Measurements from ENCODE around the gene C14orf132.

C14orf132 gene

DNA sequence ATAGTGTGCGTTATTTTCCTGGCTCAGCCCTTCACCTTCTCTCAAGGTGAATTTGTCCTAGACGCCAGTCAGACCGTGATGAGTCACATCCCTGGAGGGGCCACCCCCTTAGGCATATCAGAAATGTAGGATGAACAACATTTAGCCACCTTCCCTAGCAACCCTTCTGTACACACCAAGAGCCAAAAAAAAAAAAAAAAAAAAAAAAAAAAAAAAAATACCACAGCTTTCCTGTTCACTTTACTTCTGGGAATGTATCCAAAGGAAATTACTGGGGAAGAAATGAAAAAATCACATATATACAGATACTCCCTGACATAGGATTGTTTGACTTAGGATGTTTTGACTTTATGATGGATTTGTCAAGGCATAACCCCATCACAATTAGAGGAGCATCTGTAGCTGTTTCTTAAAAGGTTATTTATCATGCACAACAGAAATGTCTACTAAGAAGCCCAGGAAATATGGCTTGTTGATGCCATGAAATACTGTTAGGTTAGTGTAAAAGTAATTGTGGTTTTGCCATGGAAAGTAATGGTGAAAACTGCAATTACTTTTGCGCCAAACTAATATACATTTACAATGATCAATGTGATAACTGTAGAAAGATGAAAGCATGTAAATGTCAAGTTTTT is 97.3 kb downstream of the C14orf132 start:
- ATAC-seq, result peak; percentile 93
- TF ChIP-seq OSR1 (CRISPR knock-in tag; IDR thresholded peaks at IDR 0.05) (no peak), ZFP30 (CRISPR knock-in tag; IDR thresholded peaks at IDR 0.05) (no peak), ZFP3 (CRISPR knock-in tag; IDR thresholded peaks at IDR 0.05) (no peak), ZNF565 (CRISPR knock-in tag; conservative IDR thresholded peaks at IDR 0.05; ENCODE audit: low read depth) (no peak), ZC3H10 (CRISPR knock-in tag; IDR thresholded peaks at IDR 0.05) (no peak), ISL1 (CRISPR knock-in tag; IDR thresholded peaks at IDR 0.05) (no peak), RARB (CRISPR knock-in tag; IDR thresholded peaks at IDR 0.05) (no peak), ESRRG (CRISPR knock-in tag; IDR thresholded peaks at IDR 0.05) (no peak), SNAI2 (CRISPR knock-in tag; IDR thresholded peaks at IDR 0.05) (no peak), CSDC2 (CRISPR knock-in tag; IDR thresholded peaks at IDR 0.05) (no peak)
- TF ChIP-seq, protein P1, sequence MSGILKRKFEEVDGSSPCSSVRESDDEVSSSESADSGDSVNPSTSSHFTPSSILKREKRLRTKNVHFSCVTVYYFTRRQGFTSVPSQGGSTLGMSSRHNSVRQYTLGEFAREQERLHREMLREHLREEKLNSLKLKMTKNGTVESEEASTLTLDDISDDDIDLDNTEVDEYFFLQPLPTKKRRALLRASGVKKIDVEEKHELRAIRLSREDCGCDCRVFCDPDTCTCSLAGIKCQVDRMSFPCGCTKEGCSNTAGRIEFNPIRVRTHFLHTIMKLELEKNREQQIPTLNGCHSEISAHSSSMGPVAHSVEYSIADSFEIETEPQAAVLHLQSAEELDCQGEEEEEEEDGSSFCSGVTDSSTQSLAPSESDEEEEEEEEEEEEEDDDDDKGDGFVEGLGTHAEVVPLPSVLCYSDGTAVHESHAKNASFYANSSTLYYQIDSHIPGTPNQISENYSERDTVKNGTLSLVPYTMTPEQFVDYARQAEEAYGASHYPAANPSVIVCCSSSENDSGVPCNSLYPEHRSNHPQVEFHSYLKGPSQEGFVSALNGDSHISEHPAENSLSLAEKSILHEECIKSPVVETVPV (CRISPR knock-in tag; IDR thresholded peaks at IDR 0.05), result no peak
- TF ChIP-seq, protein P2, sequence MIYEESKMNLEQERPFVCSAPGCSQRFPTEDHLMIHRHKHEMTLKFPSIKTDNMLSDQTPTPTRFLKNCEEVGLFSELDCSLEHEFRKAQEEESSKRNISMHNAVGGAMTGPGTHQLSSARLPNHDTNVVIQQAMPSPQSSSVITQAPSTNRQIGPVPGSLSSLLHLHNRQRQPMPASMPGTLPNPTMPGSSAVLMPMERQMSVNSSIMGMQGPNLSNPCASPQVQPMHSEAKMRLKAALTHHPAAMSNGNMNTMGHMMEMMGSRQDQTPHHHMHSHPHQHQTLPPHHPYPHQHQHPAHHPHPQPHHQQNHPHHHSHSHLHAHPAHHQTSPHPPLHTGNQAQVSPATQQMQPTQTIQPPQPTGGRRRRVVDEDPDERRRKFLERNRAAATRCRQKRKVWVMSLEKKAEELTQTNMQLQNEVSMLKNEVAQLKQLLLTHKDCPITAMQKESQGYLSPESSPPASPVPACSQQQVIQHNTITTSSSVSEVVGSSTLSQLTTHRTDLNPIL (CRISPR knock-in tag; IDR thresholded peaks at IDR 0.05; ENCODE audit: low read depth), result no peak

DNA sequence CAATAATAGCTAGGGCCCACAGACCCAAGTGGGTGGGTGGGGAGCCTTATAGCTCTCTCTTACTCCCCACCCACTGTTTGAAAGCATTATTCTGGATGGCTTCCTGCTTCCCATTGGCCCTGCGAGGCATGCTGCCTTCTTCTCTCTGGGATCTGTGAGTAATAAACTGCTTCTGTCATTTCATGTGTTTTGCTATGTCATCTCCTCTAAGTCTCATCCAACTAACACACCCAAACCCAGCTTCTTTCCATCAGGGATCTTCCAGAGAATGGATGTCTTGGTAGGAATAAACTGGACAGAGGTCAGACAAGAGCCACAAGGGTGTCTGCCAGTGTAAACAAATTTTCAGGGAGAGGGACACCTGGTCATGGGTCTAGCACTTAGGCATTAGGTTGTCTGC is 99.1 kb downstream of the C14orf132 start:
- no peak for ATAC-seq
- TF ChIP-seq TOX (CRISPR knock-in tag; IDR thresholded peaks at IDR 0.05; ENCODE audit: borderline replicate concordance), result no peak
- no peak for TF ChIP-seq ZNF565 (CRISPR knock-in tag; conservative IDR thresholded peaks at IDR 0.05; ENCODE audit: low read depth)
- no peak for TF ChIP-seq ZFP3 (CRISPR knock-in tag; IDR thresholded peaks at IDR 0.05)
- TF ChIP-seq, protein P3, sequence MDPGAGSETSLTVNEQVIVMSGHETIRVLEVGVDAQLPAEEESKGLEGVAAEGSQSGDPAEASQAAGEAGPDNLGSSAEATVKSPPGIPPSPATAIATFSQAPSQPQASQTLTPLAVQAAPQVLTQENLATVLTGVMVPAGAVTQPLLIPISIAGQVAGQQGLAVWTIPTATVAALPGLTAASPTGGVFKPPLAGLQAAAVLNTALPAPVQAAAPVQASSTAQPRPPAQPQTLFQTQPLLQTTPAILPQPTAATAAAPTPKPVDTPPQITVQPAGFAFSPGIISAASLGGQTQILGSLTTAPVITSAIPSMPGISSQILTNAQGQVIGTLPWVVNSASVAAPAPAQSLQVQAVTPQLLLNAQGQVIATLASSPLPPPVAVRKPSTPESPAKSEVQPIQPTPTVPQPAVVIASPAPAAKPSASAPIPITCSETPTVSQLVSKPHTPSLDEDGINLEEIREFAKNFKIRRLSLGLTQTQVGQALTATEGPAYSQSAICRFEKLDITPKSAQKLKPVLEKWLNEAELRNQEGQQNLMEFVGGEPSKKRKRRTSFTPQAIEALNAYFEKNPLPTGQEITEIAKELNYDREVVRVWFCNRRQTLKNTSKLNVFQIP (CRISPR knock-in tag; IDR thresholded peaks at IDR 0.05; ENCODE audit: borderline replicate concordance, low read depth), result no peak
- TF ChIP-seq, protein P4, sequence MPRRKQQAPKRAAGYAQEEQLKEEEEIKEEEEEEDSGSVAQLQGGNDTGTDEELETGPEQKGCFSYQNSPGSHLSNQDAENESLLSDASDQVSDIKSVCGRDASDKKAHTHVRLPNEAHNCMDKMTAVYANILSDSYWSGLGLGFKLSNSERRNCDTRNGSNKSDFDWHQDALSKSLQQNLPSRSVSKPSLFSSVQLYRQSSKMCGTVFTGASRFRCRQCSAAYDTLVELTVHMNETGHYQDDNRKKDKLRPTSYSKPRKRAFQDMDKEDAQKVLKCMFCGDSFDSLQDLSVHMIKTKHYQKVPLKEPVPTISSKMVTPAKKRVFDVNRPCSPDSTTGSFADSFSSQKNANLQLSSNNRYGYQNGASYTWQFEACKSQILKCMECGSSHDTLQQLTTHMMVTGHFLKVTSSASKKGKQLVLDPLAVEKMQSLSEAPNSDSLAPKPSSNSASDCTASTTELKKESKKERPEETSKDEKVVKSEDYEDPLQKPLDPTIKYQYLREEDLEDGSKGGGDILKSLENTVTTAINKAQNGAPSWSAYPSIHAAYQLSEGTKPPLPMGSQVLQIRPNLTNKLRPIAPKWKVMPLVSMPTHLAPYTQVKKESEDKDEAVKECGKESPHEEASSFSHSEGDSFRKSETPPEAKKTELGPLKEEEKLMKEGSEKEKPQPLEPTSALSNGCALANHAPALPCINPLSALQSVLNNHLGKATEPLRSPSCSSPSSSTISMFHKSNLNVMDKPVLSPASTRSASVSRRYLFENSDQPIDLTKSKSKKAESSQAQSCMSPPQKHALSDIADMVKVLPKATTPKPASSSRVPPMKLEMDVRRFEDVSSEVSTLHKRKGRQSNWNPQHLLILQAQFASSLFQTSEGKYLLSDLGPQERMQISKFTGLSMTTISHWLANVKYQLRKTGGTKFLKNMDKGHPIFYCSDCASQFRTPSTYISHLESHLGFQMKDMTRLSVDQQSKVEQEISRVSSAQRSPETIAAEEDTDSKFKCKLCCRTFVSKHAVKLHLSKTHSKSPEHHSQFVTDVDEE (CRISPR knock-in tag; IDR thresholded peaks at IDR 0.05), result no peak
- TF ChIP-seq, protein P2 (CRISPR knock-in tag; IDR thresholded peaks at IDR 0.05; ENCODE audit: low read depth), result no peak
- no peak for TF ChIP-seq ZNF70 (CRISPR knock-in tag; IDR thresholded peaks at IDR 0.05)
- no peak for TF ChIP-seq ZC3H10 (CRISPR knock-in tag; IDR thresholded peaks at IDR 0.05)
- no peak for TF ChIP-seq CSDC2 (CRISPR knock-in tag; IDR thresholded peaks at IDR 0.05)
- TF ChIP-seq, protein P5, sequence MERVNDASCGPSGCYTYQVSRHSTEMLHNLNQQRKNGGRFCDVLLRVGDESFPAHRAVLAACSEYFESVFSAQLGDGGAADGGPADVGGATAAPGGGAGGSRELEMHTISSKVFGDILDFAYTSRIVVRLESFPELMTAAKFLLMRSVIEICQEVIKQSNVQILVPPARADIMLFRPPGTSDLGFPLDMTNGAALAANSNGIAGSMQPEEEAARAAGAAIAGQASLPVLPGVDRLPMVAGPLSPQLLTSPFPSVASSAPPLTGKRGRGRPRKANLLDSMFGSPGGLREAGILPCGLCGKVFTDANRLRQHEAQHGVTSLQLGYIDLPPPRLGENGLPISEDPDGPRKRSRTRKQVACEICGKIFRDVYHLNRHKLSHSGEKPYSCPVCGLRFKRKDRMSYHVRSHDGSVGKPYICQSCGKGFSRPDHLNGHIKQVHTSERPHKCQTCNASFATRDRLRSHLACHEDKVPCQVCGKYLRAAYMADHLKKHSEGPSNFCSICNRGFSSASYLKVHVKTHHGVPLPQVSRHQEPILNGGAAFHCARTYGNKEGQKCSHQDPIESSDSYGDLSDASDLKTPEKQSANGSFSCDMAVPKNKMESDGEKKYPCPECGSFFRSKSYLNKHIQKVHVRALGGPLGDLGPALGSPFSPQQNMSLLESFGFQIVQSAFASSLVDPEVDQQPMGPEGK (CRISPR knock-in tag; IDR thresholded peaks at IDR 0.05; ENCODE audit: borderline replicate concordance), result no peak
- no peak for TF ChIP-seq OSR1 (CRISPR knock-in tag; IDR thresholded peaks at IDR 0.05)
- TF ChIP-seq, protein P1 (CRISPR knock-in tag; IDR thresholded peaks at IDR 0.05), result no peak
- TF ChIP-seq ARNTL (CRISPR knock-in tag; IDR thresholded peaks at IDR 0.05; ENCODE audit: borderline replicate concordance, low read depth), result no peak
- no peak for TF ChIP-seq GLIS3 (CRISPR knock-in tag; IDR thresholded peaks at IDR 0.05)
- no peak for TF ChIP-seq RARB (CRISPR knock-in tag; IDR thresholded peaks at IDR 0.05)

Data from SK-N-SH treated with all-trans-retinoic acid at 6 μM for 48 hours (cell line).